AG04449 (cell line): ENCODE results near the gene CREB5.

ENCODE experiments used
- CTCF ChIA-PET: fragments of 350-600 bp; formaldehyde crosslinking; extraction: SDS; loops from one replicate; lab custom pipeline; 2021; ENCODE audit warnings: antibody characterized with exemption; lab: Yijun Ruan, JAX
- POLR2A ChIA-PET: fragments of 400-600, 350-600 bp; formaldehyde crosslinking; extraction: SDS; loops from one replicate; lab custom pipeline; 2020; ENCODE audit warnings: antibody characterized with exemption, inconsistent platforms; lab: Yijun Ruan, JAX
- DNase-seq: peaks from one replicate; pipeline ENCODE4 v3.0.0-alpha.2; 2010; ENCODE audit warnings: low read depth, low spot score
- H3K4me3 ChIP-seq: 2 replicates; pipeline ENCODE4 v1.5.1; 2011; ENCODE audit warnings: low read depth, mild to moderate bottlenecking, control low read depth, low read length
- TF ChIP-seq, protein P1 (sequence below): IDR thresholded peaks from one replicate; pipeline ENCODE4 v1.5.1; 2011; ENCODE audit warnings: mild to moderate bottlenecking, moderate library complexity, low read length, control low read depth, inconsistent platforms; ENCODE audit not compliant: insufficient read depth; ENCODE audit errors: missing control alignments

CREB5 gene

DNA sequence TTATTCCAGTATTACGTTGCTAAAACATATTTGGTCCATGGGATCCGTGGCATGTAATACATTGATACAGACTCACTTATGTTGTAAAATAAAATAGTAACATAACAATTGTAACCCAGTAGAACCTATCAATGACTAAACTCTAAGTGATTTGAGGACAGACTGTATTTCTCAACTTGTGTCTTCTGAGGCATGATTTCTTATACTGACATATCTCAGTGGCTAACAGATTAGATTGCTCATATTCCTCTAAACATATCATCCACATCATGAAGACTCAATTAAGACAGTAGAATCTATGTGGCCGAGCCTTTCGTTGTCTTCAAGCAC lies 72.3 kb downstream of the CREB5 start:
- TF ChIP-seq, protein P1, sequence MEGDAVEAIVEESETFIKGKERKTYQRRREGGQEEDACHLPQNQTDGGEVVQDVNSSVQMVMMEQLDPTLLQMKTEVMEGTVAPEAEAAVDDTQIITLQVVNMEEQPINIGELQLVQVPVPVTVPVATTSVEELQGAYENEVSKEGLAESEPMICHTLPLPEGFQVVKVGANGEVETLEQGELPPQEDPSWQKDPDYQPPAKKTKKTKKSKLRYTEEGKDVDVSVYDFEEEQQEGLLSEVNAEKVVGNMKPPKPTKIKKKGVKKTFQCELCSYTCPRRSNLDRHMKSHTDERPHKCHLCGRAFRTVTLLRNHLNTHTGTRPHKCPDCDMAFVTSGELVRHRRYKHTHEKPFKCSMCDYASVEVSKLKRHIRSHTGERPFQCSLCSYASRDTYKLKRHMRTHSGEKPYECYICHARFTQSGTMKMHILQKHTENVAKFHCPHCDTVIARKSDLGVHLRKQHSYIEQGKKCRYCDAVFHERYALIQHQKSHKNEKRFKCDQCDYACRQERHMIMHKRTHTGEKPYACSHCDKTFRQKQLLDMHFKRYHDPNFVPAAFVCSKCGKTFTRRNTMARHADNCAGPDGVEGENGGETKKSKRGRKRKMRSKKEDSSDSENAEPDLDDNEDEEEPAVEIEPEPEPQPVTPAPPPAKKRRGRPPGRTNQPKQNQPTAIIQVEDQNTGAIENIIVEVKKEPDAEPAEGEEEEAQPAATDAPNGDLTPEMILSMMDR: no peak
- ChIA-PET CTCF (no interaction called here), POLR2A (no interaction called here)
- DNase-seq: no peak
- H3K4me3 ChIP-seq: no peak overlapping the region

DNA sequence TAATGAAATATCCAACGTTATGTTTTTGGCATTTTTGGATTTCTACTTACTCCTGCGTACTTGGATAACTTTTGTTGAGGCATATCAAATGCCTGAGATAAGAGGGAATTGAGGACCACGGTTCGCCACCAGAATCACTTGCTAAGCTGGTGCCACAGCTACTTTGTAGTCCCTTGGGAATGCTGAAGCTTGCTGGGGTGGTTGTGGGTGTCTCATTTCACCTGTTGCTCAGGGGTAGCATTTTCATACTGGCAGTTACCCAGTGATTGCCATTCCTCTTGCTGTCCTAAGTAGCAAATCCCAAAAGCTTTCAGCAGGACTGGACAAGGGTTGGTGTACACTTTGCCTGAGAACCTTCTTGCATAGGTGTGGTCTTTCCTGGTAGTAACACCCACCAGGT lies 75.2 kb downstream of the CREB5 start:
- TF ChIP-seq, protein P1: no peak
- ChIA-PET POLR2A (no interaction called here), CTCF (no interaction called here)
- no peak overlapping the region for H3K4me3 ChIP-seq
- no peak for DNase-seq

DNA sequence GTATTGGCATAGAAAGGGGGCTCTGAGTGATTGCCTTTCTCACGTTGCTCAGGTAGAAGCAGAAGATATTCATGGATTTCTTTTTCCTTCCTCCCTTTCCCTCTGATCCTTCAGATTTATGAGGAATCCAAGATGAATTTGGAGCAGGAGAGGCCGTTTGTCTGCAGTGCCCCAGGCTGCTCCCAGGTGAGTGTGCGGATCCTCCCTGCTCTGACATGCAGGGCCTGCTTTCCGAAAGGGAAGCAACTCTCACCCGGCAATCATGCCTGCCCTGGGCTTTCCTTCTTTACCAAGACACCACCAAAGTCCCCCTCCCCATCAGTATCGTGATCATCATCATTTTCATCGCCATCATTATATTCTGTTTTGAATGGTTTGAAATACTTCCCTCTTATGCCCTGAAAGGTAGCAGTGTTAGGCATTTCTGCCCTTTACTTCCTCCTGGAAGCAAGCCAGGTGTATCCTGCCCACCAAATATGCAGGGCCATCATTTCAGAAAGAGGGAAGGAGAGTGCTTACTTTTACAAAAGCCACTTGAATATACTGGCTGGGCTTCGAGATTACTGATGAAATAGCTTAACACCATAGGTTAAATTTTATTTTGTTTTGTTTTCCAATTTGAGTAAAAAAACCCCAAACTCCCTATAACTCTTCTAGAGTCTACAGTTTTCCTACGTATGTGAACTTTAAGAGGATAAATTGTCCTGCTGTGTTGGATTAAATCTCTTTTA lies 75.9 kb downstream of the CREB5 start:
- ChIA-PET POLR2A (no interaction called here), CTCF (no interaction called here)
- DNase-seq: no peak
- TF ChIP-seq, protein P1: no peak
- no peak overlapping the region for H3K4me3 ChIP-seq

DNA sequence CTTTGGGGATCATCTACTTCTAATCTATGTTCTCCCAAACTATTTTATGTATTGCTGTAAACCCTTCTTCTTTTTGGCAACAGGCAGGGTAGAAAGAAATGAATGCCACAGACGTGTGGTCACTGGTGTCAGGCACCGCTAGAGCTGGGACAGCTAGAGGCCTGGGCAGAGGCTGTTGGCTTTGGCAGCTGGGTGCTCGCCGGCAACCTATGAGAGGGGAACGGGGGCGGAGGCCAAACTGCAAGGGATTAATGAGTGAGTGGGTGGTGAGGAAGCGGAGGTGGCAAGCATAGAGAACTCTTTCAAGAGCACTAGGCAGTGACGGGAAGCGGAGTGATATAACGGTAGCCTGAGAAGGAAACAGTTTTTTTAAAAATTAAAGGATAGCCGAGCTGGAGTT lies 78.5 kb downstream of the CREB5 start:
- TF ChIP-seq, protein P1: no peak
- ChIA-PET POLR2A (no interaction called here), CTCF (no interaction called here)
- H3K4me3 ChIP-seq: no peak overlapping the region
- no peak for DNase-seq

DNA sequence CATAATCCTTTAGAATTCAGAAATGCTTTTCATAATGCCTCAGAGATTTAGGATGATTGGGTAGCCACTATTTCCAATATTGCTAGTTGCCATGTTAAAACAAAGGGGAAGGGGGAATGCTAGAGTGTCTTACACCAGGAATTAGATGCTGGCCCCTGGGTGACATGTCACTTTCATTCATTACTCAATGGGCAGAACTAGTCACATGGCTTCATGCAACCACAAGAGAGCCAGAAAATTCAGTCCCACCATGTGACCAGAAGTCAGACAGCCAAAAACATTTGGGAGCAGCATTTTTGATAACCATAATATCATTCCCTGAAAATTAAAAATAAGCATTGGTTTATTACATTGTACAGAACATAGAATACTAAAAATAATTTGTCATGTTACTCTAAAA lies 81.2 kb downstream of the CREB5 start:
- ChIA-PET POLR2A (no interaction called here), CTCF (no interaction called here)
- no peak for DNase-seq
- TF ChIP-seq, protein P1: no peak
- no peak overlapping the region for H3K4me3 ChIP-seq

DNA sequence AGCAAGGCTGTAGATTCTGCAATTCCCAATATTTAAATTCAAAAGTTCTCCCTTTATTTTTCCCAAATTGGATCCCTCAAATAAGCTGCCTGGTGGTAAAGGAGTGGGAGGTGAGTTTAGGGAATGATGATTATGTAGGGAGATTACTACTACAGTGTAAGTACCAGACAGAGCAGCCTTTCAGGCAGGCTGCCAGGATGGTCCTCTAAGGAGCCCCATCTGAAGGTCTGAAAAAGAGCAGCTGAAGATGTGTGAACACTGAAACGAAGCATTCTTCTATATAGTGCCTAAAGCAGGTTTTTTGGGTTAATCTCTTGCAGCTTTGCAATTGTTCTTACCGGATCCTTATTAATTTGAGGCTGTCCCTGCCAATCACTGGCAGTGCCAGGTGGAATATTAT lies 84.7 kb downstream of the CREB5 start:
- POLR2A ChIA-PET: interaction anchor here (0.6 kb wide), 1 partner anchor 91 kb away, joined by 3 read pairs; no protein-coding TSS in a partner anchor
- no peak for DNase-seq
- CTCF ChIA-PET: no interaction called here
- TF ChIP-seq, protein P1: no peak
- H3K4me3 ChIP-seq: no peak overlapping the region
